Activated T-helper 1 cell treated with anti-CD3 and anti-CD28 coated beads, Interleukin-12 subunit alpha, Interleukin-12 subunit beta, Interleukin-2, Interleukin-4 antibody, amounts not matched to agents 30 ng/mL and 10 ng/mL and 1 ng/mL, durations not matched to agents 14 hours and 24 hours and 36 hours (primary cell): Measurements from ENCODE around the gene UBE2V1. TPM values are rescaled to one million over a fixed set of nuclear protein-coding genes. Genes with fewer than 3 reads are reported as not detected.

Experiments used
- DNase-seq: peaks from one replicate; pipeline ENCODE4 v3.0.0; 2021; ENCODE audit warnings: low spot score
- H3K27ac Mint-ChIP-seq: one replicate; pipeline ENCODE4 v1.8.0; 2021; ENCODE audit warnings: mild to moderate bottlenecking, mixed read lengths
- H3K27me3 Mint-ChIP-seq: one replicate; pipeline ENCODE4 v1.8.0; 2022; ENCODE audit warnings: mild to moderate bottlenecking, moderate library complexity, mixed read lengths; ENCODE audit not compliant: insufficient read depth
- H3K36me3 Mint-ChIP-seq: one replicate; pipeline ENCODE4 v1.8.0; 2021; ENCODE audit warnings: low read depth, mixed read lengths
- H3K4me1 Mint-ChIP-seq: one replicate; pipeline ENCODE4 v1.8.0; 2021; ENCODE audit warnings: low read depth, mixed read lengths
- H3K4me3 Mint-ChIP-seq: one replicate; pipeline ENCODE4 v1.8.0; 2021; ENCODE audit warnings: mild to moderate bottlenecking, moderate library complexity, mixed read lengths
- H3K9me3 Mint-ChIP-seq: one replicate; pipeline ENCODE4 v1.8.0; 2021; ENCODE audit warnings: mixed read lengths
- intact Hi-C: fragments of 100-400 bp; cut with micrococcal nuclease; formaldehyde crosslinking; loops from one replicate; pipeline ENCODE4 v1.15.1; 2024
- total RNA-seq: library from RNA; stranded (reverse); gene quantifications from 2 replicates; pipeline ENCODE4 v1.2.3, GENCODE V29; 2022

UBE2V1 gene
- total RNA-seq, 1 donor from 2014 or later: 170 TPM

DNA sequence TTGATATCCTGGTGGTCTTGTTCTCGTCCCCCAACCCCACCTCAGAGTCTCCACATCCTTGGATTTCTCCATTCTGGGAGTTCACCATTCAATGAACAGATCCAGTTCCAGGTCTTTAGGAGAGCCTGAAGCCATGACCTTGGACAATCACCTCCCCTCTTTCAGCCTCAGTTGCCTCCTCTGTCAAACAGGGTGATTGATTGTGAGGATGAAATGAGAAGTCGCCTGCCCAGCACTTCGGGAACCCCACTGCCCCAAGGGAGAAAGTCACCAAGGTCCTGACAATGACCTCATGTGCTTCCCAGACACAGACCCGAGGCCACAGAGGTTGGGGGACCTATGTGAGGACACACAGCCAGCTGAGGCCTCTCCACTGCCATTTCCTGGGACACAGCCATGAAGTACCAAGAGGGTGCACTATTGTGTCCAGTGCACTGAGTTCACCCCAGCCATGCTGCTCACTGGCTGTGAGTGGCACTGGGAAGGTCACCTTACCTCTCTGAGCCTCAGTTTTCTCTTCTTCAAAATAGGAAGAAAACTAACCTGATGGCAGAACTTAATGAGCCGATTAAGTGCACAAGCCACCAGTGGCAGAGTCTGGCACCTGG lies 68.5 kb downstream of the UBE2V1 start:
- H3K36me3 Mint-ChIP-seq: no peaks in the 10 kb centered on the region
- peaks cover 11% of the 10 kb centered on the region for H3K27me3 Mint-ChIP-seq
- no peak overlapping the region for H3K4me3 Mint-ChIP-seq
- no peak overlapping the region for H3K27ac Mint-ChIP-seq
- H3K9me3 Mint-ChIP-seq: no peaks in the 10 kb centered on the region
- H3K4me1 Mint-ChIP-seq: peaks cover 4% of the 10 kb centered on the region
- no peak for DNase-seq
- intact Hi-C loops: no loop called here

DNA sequence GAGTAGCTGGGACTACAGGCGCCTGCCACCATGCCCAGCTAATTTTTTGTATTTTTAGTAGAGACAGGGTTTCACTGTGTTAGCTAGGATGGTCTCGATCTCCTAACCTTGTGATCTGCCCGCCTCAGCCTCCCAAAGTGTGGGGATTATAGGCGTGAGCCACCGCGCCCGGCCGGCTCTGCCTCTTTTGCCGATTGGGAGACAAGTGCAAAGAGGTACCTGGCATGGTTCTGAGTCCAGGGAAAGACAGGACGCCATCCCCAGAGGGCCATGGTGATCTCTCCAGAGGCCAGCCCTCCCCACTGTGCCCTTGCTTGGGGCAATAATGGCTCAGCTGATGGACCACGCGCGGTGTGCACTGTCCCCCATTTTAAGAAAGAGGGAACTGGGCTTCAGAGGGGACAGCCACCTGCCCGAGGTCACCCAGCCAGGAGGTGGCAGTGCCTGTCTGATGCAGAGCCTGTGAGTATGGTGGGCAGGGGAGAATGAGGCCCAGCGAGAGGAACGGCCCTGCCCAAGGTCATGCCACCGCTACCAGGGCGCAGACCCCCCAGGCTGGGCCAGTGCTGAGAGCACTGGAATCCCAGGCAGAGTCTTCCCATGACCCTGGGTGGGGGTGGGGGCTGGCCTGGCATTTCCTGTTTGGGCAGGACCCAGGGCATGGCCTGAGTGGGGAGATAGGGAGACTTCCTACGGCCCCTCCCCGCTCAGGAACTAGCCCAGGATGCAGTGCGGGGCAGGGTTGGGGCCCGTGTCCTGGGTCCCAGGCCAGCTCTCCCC lies 69.2 kb downstream of the UBE2V1 start:
- no peak for DNase-seq
- no peaks in the 10 kb centered on the region for H3K36me3 Mint-ChIP-seq
- no peaks in the 10 kb centered on the region for H3K9me3 Mint-ChIP-seq
- H3K4me1 Mint-ChIP-seq: peaks cover 3% of the 10 kb centered on the region
- no peak overlapping the region for H3K27ac Mint-ChIP-seq
- no peak overlapping the region for H3K4me3 Mint-ChIP-seq
- intact Hi-C loops: no loop called here
- peaks cover 10% of the 10 kb centered on the region for H3K27me3 Mint-ChIP-seq

DNA sequence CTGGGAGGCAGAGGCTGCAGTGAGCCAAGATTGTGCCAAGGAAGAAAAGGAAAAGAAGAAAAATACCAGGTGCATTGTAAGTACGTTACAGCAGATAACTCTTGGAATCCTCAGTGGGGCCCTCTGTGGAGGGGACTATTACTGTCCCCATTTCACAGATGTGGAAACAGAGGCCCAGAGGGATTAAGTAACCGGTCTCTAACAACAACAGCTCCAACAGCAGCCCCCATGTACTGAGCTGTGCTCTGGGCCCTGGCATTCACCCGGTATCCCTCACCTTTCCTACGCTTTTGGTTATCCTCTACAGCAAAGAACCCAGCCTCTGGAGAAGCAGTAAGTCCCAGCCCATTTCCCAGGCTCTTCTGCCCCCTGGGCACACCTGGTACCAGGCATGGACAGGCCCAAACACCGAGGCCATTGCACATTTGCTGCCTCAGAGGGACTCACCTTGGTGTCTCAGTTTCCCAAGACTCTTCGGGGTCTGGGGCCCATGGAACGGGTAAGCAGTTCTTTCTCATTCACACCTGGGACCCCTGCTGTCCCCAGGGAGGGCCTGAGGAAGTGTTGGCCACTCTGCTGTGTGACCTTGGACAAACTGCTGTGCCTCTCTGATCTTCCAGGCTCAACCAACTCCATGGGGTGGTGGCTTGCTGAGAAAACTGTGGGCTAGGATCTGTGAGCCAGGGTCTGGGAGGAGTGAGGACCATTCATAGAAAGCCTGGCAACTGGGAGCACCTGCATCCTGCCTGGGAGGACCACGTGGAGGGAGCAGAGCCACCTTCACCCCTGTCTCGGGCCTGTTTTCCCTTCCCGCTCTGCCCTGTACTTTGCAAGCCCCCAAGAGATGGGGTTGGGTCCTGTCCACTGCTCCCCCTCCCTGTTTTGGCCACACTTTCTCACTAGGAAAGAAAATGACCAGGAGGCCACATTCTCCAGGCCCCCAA lies 70.3 kb downstream of the UBE2V1 start:
- intact Hi-C loops: no loop called here
- Mint-ChIP-seq H3K27me3 (peaks cover 4% of the 10 kb centered on the region), H3K27ac (no peak overlapping the region), H3K4me1 (no peaks in the 10 kb centered on the region), H3K36me3 (no peaks in the 10 kb centered on the region), H3K9me3 (no peaks in the 10 kb centered on the region), H3K4me3 (no peak overlapping the region)
- no peak for DNase-seq

DNA sequence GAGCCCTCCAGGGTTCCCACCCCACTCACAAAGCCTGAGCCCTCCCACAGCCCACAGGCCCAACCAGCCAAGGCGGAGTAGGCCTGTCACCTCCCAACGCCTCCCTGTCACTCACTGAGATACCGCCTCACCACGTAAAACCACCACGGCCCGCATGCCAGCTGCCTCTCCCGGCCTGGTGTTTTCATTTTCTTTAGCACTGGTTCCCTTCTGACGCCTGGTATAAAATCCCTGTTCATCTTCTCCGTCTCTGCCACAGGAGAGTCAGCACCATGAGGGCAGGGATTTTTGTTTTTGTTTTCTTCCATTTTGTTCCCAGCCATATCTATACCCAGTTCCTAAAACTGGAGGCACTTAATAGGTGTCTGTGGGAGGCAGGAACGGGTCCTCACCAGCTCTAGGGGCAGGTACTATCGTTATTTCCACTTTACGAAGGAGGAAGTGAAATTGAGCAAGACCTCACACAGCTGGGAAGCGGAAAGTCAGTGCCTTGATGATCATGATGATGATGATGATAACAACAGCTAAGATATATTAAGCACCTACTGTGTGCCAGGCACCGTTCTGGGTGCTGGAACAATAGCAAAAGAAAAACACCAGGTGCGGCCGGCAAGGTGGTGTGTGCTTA lies 71.6 kb downstream of the UBE2V1 start:
- H3K36me3 Mint-ChIP-seq: no peaks in the 10 kb centered on the region
- H3K27ac Mint-ChIP-seq: no peak overlapping the region
- no peaks in the 10 kb centered on the region for H3K4me1 Mint-ChIP-seq
- H3K9me3 Mint-ChIP-seq: no peaks in the 10 kb centered on the region
- no peak for DNase-seq
- intact Hi-C loops: no loop called here
- no peak overlapping the region for H3K4me3 Mint-ChIP-seq
- peaks cover 4% of the 10 kb centered on the region for H3K27me3 Mint-ChIP-seq

DNA sequence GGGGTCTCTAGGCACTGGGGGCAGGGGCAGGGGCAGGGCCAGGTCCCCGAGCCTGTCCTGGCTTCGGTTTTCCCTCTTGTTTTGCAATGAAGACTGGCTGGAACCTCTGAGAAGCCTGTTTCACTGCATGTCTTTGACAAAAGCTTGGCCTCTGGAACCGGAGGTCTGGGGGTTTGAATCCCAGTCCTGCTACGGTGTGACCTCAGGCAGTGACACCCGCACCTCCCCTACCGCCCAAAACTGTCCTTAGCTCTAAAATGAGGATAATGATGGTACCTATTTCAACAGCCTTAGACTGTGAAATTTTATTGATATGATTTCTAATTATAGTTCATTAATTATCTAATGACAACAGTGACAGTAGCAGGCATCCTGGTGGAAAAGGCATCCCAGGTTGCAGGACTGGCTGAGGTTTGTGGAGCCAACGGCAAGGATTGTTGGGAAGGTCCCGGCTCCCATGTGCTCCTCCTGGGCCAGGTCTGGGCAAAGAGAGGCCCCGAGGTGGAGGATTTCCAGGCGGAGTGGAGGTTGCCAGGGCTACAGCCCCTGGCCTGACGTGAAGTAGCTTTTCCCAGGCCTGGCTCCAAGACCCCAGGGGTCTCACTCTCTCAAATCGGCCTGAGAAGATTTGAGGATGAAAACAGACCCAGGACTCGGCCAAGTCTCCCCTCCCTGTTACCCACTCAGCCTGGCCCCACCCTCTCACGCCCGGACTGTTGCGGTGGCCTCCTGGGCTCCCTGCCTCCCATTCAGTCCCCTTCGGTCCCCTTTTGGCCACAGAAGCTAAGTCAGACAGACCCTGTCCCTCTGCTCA lies 72.3 kb downstream of the UBE2V1 start:
- Mint-ChIP-seq H3K27ac (no peak overlapping the region), H3K9me3 (no peaks in the 10 kb centered on the region), H3K4me3 (no peak overlapping the region), H3K27me3 (peaks cover 2% of the 10 kb centered on the region), H3K4me1 (no peaks in the 10 kb centered on the region), H3K36me3 (no peaks in the 10 kb centered on the region)
- DNase-seq: no peak
- intact Hi-C loops: no loop called here

DNA sequence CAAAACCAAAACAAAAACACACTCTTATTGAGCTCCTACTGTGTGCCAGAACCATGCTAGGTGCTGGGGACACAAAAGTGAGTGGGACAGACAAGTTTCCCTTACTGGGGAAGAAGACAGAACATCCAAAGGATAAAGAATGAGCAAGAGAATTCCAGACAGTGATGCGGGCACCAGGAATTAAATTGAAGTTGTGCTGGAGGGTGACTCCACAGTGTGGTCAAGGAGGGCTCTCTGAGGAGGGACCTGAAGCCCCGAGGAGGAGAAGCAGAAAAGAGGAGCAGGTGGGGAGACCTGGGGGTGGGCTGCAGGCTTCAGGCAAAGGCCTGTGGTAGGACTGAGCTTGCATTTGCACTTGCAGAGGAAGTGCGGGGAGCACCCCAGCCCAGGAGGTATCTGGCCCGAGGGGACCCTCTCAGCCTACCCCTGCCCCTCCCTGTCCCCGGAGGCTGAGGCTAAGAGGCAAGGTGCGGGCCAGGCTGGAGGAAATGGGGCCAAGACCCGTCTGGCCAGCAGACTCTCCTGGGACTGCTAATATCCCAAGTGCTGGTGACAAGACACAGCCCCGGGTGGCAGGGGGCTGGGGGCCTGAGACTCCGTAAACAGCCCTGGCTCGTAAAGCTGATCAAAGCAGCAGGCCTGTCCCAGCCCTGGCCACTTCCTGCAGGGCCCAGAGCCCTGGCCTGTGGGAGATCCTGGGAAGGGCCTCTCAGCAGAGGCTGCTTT lies 73.1 kb downstream of the UBE2V1 start:
- Mint-ChIP-seq H3K27me3 (no peaks in the 10 kb centered on the region), H3K9me3 (no peaks in the 10 kb centered on the region), H3K36me3 (no peaks in the 10 kb centered on the region), H3K27ac (no peak overlapping the region), H3K4me3 (no peak overlapping the region), H3K4me1 (no peaks in the 10 kb centered on the region)
- intact Hi-C loops: no loop called here
- no peak for DNase-seq

DNA sequence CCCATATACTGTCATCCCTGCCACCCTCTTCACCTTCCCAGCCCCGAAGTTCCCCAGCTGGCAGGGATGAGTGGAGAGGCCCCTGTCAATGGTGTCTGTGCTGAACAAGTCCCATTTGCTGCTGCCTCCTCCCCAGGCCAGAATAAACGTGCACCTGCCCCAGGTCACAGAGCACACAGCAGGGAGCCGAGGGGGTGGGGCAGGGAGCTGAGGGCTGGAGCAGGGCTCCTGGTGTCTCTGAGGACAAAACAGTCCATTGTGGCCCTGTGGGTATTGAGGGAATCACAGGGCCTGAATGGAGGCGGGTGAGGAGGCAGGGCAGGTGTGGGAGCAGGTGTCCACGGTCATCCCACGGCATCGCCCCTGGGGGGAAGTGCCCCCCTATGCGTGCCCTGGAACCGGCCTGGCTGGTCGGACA lies 74.4 kb downstream of the UBE2V1 start:
- no peaks in the 10 kb centered on the region for H3K36me3 Mint-ChIP-seq
- no peak overlapping the region for H3K4me3 Mint-ChIP-seq
- no peaks in the 10 kb centered on the region for H3K27me3 Mint-ChIP-seq
- H3K4me1 Mint-ChIP-seq: no peaks in the 10 kb centered on the region
- no peaks in the 10 kb centered on the region for H3K9me3 Mint-ChIP-seq
- no peak for DNase-seq
- intact Hi-C loops: no loop called here
- no peak overlapping the region for H3K27ac Mint-ChIP-seq

DNA sequence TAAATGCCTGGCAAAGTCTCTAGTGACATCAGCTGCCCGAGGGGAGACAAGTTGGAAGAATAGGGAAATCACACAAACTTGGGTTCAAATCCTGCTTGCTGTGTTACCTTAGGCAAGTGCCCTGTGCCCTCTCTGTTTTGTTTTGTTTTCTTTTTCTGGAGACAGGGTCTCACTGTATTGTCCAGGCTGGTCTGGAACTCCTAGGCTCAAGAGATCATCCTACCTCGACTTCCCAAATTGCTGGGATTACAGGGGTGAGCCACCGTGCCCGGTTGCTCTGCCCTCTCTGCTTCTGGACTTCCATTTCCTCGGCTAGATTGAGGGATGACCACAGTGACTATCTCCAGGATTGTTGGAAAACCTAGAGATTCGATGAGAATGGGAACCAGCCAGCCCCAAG lies 74.8 kb downstream of the UBE2V1 start:
- no peaks in the 10 kb centered on the region for H3K36me3 Mint-ChIP-seq
- intact Hi-C loops: no loop called here

DNA sequence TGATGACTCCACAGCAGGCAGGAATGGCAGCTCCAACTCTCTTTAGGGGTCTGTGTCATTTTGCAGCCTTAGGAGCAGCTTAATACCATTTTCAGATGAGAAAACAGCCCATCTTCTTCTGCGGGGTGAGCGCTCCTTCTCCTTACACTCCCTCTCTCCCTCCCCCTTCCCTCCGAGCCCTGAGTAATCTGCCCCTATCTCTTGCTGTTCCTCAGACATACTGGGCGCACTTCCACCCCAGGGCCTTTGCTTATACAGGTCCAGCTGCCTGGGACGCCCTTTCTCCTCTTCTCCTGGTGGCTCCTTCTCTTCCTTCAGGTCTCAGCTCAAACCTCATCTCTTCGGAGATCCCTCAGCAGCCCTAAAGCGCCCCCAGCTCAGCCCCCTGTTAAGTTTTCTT lies 75.4 kb downstream of the UBE2V1 start:
- intact Hi-C loops: no loop called here
- Mint-ChIP-seq H3K27me3 (no peaks in the 10 kb centered on the region), H3K4me1 (no peaks in the 10 kb centered on the region), H3K9me3 (no peaks in the 10 kb centered on the region), H3K36me3 (no peaks in the 10 kb centered on the region), H3K4me3 (no peak overlapping the region), H3K27ac (no peak overlapping the region)
- no peak for DNase-seq

More for the DNA sequence above, 74.8 kb downstream of the UBE2V1 start:
- Mint-ChIP-seq H3K9me3 (no peaks in the 10 kb centered on the region), H3K27ac (no peak overlapping the region), H3K4me1 (no peaks in the 10 kb centered on the region), H3K27me3 (no peaks in the 10 kb centered on the region), H3K4me3 (no peak overlapping the region)
- DNase-seq: no peak

DNA sequence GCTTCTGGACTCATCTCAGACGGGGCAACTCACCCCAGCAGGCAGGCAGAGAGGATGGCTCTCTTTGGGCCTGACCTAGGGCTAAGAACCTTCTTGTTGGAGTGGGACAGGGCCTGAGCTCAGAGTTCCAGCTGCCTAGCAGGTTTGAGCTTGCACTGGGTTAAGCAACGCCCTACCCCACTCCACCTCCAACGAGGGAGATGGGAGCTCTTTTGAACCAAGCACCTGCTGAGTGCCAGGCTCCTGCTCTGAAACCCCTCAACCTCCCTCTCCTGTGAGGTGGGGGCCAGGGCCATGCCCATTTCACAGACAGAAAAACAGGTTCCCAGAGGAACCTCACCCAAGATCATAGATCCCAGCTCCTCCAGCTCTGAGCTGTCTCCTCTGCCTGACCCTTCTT lies 75.8 kb downstream of the UBE2V1 start:
- H3K4me3 Mint-ChIP-seq: no peak overlapping the region
- DNase-seq: no peak
- H3K27ac Mint-ChIP-seq: no peak overlapping the region
- H3K36me3 Mint-ChIP-seq: no peaks in the 10 kb centered on the region
- no peaks in the 10 kb centered on the region for H3K4me1 Mint-ChIP-seq
- intact Hi-C loops: no loop called here
- H3K9me3 Mint-ChIP-seq: no peaks in the 10 kb centered on the region
- no peaks in the 10 kb centered on the region for H3K27me3 Mint-ChIP-seq

DNA sequence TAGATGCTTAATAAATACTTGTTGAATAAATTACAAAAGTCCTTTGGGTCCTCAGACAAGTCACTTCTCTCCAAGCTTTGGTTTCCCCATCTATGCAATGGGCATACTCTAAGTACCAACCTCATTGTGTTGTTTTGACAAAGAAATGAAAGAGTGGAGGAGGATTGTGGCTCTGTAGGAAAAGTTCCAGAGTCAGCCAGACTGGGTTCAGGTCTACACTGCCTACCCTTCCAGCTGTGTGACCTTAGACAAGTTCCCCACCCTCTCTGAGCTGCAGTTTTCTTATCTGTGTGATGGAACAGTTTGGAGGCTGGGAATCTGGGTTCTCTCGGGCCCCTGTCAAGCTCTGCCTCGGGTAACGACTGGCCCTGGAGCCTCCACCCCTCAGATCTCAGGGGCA lies 76.2 kb downstream of the UBE2V1 start:
- Mint-ChIP-seq H3K36me3 (no peaks in the 10 kb centered on the region), H3K4me1 (no peaks in the 10 kb centered on the region), H3K27ac (no peak overlapping the region), H3K9me3 (no peaks in the 10 kb centered on the region), H3K27me3 (no peaks in the 10 kb centered on the region), H3K4me3 (no peak overlapping the region)
- DNase-seq: no peak
- intact Hi-C loops: no loop called here
